ENCODE measurements around the gene NPC2.
"Not testable (repeated sequence)": the region's sequence is repeated elsewhere in the genome, so short reads cannot be mapped to it uniquely, and the experiment has no call there.

Gene NPC2

DNA sequence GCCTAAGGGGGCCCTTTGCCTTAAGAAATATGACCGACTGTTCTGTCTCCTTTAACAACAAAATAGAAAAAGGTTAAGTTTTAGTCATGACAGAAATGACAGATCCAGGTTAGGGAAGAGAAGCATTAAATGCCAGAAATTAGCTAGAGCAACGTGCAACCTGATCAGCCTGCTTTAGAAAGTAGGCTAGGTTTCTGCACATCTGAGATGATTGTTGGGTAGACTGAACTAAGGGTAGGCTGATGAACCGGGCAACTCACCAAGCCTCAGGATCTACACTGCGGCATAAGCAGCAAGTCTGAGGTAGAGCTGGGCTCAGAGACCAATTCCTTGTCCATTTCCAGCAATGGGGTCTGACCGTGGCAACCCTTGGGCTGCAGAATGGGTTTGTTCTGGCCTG is 29.4 kb downstream of the NPC2 start:
- FAIRE-seq (no peak), DNase-seq (ENCODE audit: insufficient read length, low spot score) (no peak)
- TF ChIP-seq POLR2AphosphoS5 (IDR thresholded peaks at IDR 0.05; ENCODE audit: low read depth, low read length) (no peak), PAX5 (IDR thresholded peaks at IDR 0.05; ENCODE audit: insufficient read depth, low read length, severe bottlenecking) (no peak), SPI1 (IDR thresholded peaks at IDR 0.05; ENCODE audit: low read depth, low read length) (no peak), POU2F2 (IDR thresholded peaks at IDR 0.05; ENCODE audit: low read depth, low read length) (no peak), POLR2A (IDR thresholded peaks at IDR 0.05; ENCODE audit: low read depth, low read length) (no peak), TAF1 (IDR thresholded peaks at IDR 0.05; ENCODE audit: low read depth, low read length) (no peak)

- FAIRE-seq (no peak), DNase-seq (ENCODE audit: insufficient read length, low spot score) (no peak)
- TF ChIP-seq PAX5 (IDR thresholded peaks at IDR 0.05; ENCODE audit: insufficient read depth, low read length, severe bottlenecking) (no peak), TAF1 (IDR thresholded peaks at IDR 0.05; ENCODE audit: low read depth, low read length) (no peak)
Observed at GRCh38 chr14:74462993-74463392, 30.1 kb downstream of the NPC2 start.

- DNase-seq (ENCODE audit: insufficient read length, low spot score) (no peak), FAIRE-seq (no peak)
- TF ChIP-seq TAF1 (IDR thresholded peaks at IDR 0.05; ENCODE audit: low read depth, low read length) (no peak), POU2F2 (IDR thresholded peaks at IDR 0.05; ENCODE audit: low read depth, low read length) (no peak), POLR2AphosphoS5 (IDR thresholded peaks at IDR 0.05; ENCODE audit: low read depth, low read length) (no peak), POLR2A (IDR thresholded peaks at IDR 0.05; ENCODE audit: low read depth, low read length) (no peak)
Observed at GRCh38 chr14:74459976-74460375, 33.1 kb downstream of the NPC2 start.

DNA sequence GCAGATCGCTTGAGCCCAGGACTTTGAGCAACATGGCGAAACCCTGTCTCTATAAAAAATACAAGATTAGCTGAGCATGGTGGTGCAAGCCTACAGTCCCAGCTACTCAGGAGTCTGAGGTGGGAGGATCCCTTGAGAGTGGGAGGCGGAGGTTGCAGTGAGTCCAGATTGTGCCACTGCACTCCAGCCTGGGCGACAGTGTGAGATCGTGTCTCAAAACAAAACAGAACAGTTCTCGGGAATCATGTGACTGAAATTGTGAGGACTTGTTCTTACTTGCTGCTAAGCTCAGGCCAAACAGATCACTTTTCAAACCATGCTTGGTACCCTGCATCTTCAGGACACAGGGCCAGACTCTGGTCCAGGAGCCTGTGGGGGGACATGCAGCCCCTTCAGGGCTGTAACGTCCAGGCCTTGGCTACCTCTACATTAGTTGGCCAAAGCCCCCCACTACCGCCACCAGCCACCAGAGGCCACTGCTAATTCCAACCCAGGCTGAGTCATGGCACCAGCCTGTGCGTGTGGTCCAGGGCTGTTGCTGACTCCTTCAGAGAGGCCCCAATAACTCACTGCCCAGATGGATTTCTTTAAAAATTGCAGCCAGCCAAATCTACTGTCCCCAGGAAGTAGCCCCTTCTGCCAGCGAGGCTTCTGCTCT is 33.7 kb downstream of the NPC2 start:
- peak; percentile 67 for FAIRE-seq

GRCh38 chr14:74457565-74457895 is 35.6 kb downstream of the NPC2 start:
- FAIRE-seq = no peak
- no peak for DNase-seq (ENCODE audit: insufficient read length, low spot score)
- TF ChIP-seq PAX5 (IDR thresholded peaks at IDR 0.05; ENCODE audit: insufficient read depth, low read length, severe bottlenecking) = no peak
- TF ChIP-seq SPI1 (IDR thresholded peaks at IDR 0.05; ENCODE audit: low read depth, low read length) = no peak
- no peak for TF ChIP-seq TAF1 (IDR thresholded peaks at IDR 0.05; ENCODE audit: low read depth, low read length)
- no peak for TF ChIP-seq POLR2A (IDR thresholded peaks at IDR 0.05; ENCODE audit: low read depth, low read length)
- no peak for TF ChIP-seq POU2F2 (IDR thresholded peaks at IDR 0.05; ENCODE audit: low read depth, low read length)
- no peak for TF ChIP-seq POLR2AphosphoS5 (IDR thresholded peaks at IDR 0.05; ENCODE audit: low read depth, low read length)

More for the DNA sequence above, 33.7 kb downstream of the NPC2 start:
- DNase-seq (ENCODE audit: insufficient read length, low spot score) = peak; percentile 40
- TF ChIP-seq SPI1 (IDR thresholded peaks at IDR 0.05; ENCODE audit: low read depth, low read length) (no peak), PAX5 (IDR thresholded peaks at IDR 0.05; ENCODE audit: insufficient read depth, low read length, severe bottlenecking) (no peak), POLR2A (IDR thresholded peaks at IDR 0.05; ENCODE audit: low read depth, low read length) (no peak), POU2F2 (IDR thresholded peaks at IDR 0.05; ENCODE audit: low read depth, low read length) (no peak)

DNA sequence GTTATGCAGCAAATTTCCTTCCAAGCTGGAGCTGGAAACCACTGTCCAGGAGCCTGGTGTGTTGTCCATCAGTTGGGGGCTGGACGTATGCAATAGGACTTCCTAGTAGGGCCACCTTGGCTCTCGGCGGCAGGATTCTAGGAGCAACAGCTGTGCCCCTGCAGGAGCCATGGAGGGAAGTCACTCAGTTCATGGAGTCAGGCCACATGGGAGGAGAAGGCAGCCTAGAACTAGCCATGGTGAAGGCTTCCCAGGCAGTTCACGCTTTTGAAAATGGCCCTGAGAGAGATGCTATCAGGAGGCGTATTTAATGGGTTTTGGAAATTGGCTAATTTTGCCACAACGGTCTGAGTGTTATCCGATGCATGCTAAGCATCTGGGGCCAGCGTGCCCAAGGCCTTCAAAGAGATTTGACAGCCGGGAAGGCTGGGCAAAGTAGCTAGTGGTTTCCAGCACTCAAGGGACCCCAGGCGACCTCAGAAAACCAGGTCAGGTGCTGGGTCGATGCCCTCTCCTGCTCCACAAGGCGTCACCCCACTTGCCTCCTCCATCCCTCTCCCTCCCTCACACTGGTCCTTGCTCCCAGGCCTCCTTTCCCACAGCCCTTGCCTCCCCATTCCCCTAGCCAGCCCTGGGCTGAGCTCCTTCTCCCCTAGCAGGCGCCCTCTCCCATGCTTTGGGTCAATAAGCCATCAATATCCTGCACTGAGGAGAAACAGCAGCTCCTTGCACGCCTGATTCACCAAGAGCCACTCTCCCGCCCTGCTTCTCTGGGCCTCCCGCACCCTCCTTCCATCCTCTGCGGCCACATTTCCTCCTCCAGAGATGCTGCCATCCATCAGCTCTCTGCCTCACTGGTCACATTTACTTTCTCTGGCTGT is 36.2 kb downstream of the NPC2 start:
- FAIRE-seq (no peak), DNase-seq (ENCODE audit: insufficient read length, low spot score) (no peak)

DNA sequence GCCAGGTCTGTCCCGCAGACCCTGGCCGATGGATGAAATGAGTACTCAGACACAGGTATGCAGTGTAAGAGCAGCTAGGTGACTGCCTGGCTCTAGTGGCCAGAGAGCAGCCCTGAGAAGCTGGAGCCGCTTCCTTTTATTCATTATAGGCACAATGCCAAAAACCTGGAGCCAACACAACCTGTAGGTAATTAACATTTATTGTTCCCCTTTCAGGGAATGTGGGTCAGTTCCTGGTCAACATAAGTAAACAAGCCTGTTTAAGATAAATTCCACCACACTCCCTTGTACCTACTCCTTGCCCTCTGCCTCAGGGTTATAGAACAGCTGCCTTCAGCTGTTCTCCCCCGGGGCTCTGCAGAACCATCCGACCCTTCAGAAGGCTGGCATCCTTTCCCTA is 38.7 kb downstream of the NPC2 start:
- FAIRE-seq = not testable (repeated sequence)

More for the DNA sequence above, 36.2 kb downstream of the NPC2 start:
- TF ChIP-seq POLR2A (IDR thresholded peaks at IDR 0.05; ENCODE audit: low read depth, low read length) = no peak
- TF ChIP-seq POU2F2 (IDR thresholded peaks at IDR 0.05; ENCODE audit: low read depth, low read length) = no peak
- TF ChIP-seq TAF1 (IDR thresholded peaks at IDR 0.05; ENCODE audit: low read depth, low read length) = no peak
- no peak for TF ChIP-seq POLR2AphosphoS5 (IDR thresholded peaks at IDR 0.05; ENCODE audit: low read depth, low read length)
- TF ChIP-seq SPI1 (IDR thresholded peaks at IDR 0.05; ENCODE audit: low read depth, low read length) = no peak
- TF ChIP-seq PAX5 (IDR thresholded peaks at IDR 0.05; ENCODE audit: insufficient read depth, low read length, severe bottlenecking) = no peak

GRCh38 chr14:74444866-74445265 is 48.2 kb downstream of the NPC2 start:
- DNase-seq (ENCODE audit: insufficient read length, low spot score) (no peak), FAIRE-seq (no peak)
- TF ChIP-seq POU2F2 (IDR thresholded peaks at IDR 0.05; ENCODE audit: low read depth, low read length) = no peak
- TF ChIP-seq TAF1 (IDR thresholded peaks at IDR 0.05; ENCODE audit: low read depth, low read length) = no peak
- TF ChIP-seq SPI1 (IDR thresholded peaks at IDR 0.05; ENCODE audit: low read depth, low read length) = no peak
- TF ChIP-seq POLR2AphosphoS5 (IDR thresholded peaks at IDR 0.05; ENCODE audit: low read depth, low read length) = no peak
- no peak for TF ChIP-seq POLR2A (IDR thresholded peaks at IDR 0.05; ENCODE audit: low read depth, low read length)
- TF ChIP-seq PAX5 (IDR thresholded peaks at IDR 0.05; ENCODE audit: insufficient read depth, low read length, severe bottlenecking) = no peak

More for the DNA sequence above, 38.7 kb downstream of the NPC2 start:
- DNase-seq (ENCODE audit: insufficient read length, low spot score) = not testable (repeated sequence)

DNA sequence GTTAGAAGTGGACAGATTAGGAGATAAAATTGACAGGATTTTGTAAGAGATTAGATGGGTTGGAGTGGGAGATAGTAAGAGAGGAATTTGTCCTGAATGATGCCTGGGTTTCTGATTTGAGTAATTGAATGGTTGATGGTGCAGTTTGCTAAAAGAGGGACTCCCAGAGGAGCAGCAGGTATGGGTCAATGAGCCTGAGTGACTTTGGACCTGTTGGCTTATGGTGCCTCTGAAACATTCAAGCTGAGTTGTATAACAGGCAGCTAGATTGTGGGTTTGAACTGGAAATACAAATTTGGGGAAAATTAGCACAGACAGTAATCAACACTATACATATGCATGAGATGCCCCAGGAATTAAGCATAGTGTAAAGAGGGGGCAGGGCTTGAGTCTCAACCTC is 50.3 kb downstream of the NPC2 start:
- DNase-seq (ENCODE audit: insufficient read length, low spot score) = no peak
- TF ChIP-seq POU2F2 (IDR thresholded peaks at IDR 0.05; ENCODE audit: low read depth, low read length) (no peak), POLR2A (IDR thresholded peaks at IDR 0.05; ENCODE audit: low read depth, low read length) (no peak), SPI1 (IDR thresholded peaks at IDR 0.05; ENCODE audit: low read depth, low read length) (no peak), TAF1 (IDR thresholded peaks at IDR 0.05; ENCODE audit: low read depth, low read length) (no peak), PAX5 (IDR thresholded peaks at IDR 0.05; ENCODE audit: insufficient read depth, low read length, severe bottlenecking) (no peak), POLR2AphosphoS5 (IDR thresholded peaks at IDR 0.05; ENCODE audit: low read depth, low read length) (no peak)
- FAIRE-seq = no peak

DNA sequence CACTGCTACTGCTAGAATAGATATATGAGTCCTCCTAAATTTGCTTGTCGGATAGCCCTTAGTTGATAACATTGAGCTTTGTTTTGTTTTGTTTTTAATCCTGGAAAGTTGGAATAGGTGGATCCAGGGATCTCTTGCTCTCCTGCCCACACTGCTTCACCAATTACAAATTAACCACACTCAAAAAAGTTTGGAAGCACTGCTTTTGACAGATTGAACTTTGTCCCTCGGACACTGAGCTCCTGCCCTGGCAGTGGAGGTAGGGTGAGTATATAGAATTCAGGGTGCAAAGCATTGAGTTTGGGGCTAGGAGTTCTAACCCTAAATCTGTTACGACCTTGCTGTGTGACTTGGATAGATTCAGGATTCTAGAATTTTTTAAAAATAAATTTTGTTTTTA is 52.0 kb downstream of the NPC2 start:
- no peak for TF ChIP-seq POU2F2 (IDR thresholded peaks at IDR 0.05; ENCODE audit: low read depth, low read length)
- no peak for TF ChIP-seq PAX5 (IDR thresholded peaks at IDR 0.05; ENCODE audit: insufficient read depth, low read length, severe bottlenecking)
- TF ChIP-seq SPI1 (IDR thresholded peaks at IDR 0.05; ENCODE audit: low read depth, low read length) = no peak
- no peak for TF ChIP-seq POLR2AphosphoS5 (IDR thresholded peaks at IDR 0.05; ENCODE audit: low read depth, low read length)
- no peak for TF ChIP-seq POLR2A (IDR thresholded peaks at IDR 0.05; ENCODE audit: low read depth, low read length)
- no peak for TF ChIP-seq TAF1 (IDR thresholded peaks at IDR 0.05; ENCODE audit: low read depth, low read length)
- FAIRE-seq (no peak), DNase-seq (ENCODE audit: insufficient read length, low spot score) (no peak)
